ELF-1 (cell line): ENCODE data around the gene EIPR1.

ENCODE experiments used
- DNase-seq: peaks from one replicate; pipeline ENCODE4 v3.0.0-alpha.2; 2016; ENCODE audit warnings: low read depth, low spot score

EIPR1 gene

DNA sequence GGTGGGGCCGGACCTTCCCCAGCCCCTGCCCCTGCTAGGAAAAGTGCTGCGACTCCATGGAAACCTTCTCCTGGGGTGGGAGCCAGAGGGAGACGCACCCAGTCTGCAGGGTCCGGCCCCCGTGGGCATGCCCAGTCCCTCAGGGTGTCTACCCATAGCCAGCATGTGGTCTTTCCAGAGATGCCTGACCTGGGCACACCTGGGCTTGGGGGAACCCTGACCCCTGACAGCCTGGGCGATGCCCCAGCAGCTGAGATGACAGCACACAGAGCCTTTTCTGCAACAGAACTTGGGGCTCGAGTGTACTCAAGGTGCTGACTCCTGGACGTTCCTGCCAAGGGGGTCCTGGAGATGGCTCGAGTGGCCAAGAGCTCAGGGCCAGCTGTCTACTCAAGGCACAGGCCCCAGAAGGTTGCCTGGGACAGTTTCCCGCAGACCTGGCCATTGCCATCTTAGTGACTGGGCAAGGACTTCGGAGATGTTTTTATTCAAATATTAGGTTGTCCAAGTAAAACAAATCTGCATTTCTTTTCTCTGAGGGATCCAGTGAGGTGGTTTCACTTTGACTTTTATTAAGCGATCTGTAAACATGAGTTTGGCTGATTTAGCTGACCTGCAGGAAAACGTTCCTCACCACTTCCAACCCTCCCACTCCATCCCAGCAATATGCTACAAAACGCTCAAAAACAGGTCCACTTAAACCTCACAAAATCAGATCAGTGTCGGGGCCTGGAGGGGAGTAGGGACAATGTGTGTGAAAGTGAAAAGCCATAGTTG is 228.0 kb downstream of the EIPR1 start:
- no peak for DNase-seq

DNA sequence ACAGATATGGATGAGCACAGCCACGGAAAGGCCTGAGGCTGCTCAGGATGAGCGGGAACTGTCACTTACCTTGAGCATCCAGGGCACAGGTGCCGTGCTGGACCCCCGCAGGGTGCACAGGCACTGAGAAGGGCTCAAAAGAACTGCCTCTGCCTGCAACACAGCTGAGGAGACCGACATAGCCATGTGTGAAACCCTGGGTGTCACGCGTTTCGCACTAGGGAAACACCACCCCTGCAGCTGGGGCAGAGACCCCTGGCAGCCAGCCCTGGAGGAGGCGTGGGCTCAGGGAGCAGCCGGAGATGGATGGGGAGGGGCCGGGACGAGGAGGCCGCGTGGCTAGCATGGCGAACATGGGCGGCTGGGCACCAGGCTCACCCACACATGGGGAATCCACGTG is 228.9 kb downstream of the EIPR1 start:
- no peak for DNase-seq

DNA sequence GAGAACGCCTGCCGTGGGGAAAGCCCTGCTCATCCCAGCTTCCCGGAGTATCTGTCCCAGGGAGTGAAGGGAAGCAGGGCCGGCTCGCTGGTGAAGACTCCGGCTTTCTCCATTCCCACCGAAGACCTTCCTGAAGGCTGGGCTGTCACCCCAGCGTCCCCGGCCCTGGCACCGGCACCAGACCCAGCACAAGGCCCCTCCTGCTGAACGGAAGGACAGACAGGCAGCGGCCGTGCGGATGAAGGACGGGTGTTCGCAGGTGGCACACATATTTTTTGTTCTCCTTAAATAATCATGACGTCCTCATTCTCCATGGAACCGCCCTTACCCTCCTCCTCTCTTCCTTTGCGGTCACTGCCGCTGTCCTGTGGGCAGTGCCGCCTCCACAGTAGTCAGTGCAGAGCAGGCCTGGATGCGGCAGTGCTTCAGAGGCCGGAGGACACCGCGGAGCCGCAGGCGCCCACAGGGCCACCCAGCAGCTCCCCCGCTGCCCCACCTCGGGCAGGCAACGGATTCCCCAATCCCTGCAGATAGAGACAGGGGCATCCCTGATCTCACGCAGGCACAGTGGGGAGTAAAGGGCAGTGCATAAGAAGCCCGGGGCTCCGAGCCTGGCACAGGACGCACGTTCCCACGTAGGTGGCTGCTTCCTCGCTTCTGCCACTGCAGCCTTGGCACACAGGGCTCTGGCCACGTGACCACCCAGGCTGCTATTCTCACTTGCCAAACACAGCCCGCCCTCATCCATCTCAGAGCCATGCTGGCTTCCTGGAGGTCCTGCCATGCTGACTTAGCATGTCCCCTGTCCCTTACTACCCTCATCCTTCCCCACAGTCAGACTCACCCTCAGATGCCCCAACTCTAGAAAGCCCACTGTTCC is 229.7 kb downstream of the EIPR1 start:
- DNase-seq = no peak

DNA sequence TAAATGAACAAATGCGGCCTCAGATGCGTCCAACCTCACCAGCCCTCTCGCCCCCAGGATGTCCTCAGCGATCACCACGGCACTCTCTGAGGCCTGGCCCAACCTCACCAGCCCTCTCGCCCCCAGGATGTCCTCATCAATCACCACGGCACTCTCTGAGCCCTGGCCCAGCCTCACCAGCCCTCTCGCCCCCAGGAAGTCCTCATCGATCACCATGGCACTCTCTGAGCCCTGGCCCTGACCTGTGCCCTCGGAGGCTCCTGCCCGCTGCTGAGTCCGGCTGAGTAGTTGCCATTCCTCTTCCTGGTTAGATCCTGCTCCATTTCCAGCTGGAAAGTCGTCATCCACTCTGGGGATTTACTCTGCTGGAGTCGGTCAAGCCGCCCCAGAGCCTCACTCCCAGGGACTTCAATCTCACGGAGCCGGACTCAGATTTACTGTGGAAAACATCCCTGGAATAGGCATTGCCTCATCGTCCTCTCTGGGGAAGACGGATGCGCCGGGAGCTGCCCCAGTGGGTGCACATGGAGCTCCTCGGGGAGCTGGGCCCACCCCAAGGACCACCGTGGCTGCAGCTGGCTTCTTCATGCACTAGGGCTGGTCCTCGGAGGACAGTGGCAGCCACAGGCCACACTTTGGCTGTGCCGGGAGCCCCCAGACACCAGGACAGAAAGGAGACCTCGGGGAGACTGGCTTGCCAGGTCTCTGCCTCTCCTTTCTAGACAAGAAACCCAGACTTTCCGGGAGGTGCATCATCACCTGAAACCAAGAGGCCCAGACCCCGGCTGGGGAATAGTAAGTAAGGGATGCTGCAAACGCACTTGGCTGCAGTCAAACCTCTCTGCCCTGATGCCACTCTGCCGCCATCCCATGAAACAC is 230.6 kb downstream of the EIPR1 start:
- DNase-seq = peak; percentile 62

DNA sequence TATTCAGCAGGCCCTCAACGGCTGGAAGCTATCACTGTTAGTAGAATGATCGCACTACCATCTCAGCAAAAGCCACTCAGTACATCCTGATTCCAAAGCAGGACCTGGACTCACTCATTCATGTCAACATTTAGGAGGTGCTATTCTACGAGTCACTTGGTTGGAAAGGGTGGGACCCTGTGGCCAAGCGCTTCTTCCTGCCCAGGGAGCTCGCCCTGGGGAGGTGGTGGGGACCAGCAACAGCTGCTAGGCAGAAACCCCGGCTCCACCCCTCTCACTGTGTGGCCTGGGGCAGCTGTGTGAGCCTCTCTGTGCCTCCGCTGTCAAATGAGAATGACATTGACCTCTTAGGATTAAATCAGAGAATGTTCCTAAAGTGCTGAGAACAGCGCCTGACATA is 231.4 kb downstream of the EIPR1 start:
- no peak for DNase-seq

DNA sequence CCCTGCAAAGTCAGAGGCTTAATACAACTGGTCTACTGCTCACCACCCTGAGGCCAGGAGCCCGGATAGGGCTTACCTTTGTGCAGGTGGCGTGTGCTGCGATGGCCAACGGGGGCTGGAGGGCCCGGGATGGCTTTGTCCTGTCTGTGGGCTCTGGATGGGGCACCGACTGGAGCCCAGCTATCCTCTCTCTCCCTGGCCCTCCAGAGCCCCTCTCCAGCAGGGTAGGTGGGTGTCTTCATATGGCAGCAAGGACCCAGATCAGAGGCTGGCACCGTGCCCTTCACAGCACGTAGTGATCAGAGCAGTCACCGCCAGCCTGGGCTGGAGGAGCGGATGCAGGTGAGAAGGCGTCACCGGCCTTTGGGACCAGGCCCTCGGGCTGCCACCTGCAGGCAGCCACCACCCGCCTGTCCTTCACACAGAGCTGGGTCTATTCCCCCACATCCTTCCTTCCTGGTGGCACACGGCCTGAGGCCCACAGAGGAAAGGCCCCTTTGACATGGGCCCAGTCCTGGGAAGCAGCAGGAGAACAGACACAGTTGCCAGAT is 232.1 kb downstream of the EIPR1 start:
- DNase-seq = no peak

DNA sequence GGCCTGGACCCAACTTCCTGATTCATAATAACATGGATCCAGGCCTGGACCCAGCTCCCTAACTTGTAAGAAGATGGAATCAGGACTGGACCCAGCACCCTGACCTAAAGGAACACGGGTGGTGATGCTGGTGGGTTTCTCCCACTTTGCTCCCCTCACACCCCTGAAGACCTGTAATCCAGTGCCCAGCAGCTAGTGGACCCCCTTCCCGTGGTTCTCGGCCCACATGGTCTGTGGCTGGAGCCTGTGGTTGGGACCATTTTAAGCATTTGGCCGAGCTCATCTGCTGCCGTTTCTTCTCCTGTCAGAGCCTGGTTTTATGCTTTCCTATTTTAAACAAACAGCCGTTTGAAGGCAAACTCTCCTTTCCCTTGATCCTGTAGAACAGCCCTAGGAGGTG is 232.8 kb downstream of the EIPR1 start:
- DNase-seq = no peak

DNA sequence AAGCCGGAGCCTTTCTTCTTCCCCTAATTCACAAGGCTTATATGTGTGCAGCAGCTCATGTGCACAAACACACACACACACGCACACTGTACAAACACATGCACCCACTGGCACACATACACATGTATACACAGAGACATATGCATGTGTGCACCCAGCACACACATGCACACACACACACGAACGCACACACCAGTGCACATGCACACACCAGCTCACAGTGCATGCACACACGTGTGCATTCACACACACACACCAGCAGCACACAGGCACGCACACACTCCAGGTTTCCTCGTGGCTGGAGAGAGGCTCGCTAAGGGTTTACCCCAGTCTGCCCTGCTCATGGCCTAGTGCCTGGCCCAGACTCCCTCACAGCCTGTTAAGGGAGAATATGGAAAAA is 234.0 kb downstream of the EIPR1 start:
- DNase-seq = no peak

DNA sequence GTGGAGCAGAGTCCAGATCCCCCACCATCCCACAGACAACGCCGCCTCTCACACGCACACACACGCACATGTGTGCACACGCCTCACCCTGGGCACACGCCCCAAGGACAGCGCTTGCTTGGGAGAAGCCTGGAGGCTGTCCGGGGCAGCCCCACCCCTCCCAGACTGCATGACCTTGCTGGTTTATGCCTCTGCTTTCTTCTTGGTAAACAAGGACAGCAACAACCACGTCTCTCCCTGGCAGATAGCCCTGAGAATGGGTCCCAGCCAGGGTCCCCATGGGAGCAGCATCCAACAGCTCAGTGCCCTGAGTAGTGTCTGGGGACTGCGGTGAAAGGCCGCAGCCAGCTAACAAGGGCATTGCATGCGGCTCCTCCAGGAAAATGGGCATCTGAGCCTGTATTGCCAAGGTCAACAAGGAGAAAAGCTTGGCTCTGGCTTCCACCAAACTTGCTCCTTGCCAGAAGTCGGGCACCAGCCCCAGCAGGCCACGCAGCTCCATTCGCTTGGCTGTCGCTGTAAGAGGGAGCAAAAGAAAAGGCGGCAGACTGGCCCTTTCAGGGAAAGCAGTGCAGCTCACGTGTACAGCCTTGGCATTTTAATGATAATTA is 234.6 kb downstream of the EIPR1 start:
- DNase-seq = no peak

DNA sequence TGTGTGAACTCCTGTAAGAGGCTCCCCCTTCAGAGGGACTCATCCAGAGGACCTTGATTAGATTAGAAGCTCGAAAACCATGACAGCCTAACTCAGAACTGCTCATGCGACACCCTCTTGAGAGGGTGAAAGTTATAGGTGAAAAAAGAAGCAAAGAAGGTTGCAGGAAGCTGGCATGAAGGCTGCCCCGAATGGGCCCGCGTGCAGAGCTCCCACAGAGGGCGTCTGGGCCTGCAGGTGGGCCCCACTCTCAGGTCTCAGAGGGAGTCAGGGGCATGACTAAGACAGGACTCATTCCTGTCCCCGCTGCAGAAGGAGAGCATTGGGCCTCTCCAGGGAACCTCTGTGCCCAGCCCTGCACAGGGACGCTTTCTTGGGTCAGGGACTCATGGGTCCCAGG is 235.4 kb downstream of the EIPR1 start:
- DNase-seq = no peak

DNA sequence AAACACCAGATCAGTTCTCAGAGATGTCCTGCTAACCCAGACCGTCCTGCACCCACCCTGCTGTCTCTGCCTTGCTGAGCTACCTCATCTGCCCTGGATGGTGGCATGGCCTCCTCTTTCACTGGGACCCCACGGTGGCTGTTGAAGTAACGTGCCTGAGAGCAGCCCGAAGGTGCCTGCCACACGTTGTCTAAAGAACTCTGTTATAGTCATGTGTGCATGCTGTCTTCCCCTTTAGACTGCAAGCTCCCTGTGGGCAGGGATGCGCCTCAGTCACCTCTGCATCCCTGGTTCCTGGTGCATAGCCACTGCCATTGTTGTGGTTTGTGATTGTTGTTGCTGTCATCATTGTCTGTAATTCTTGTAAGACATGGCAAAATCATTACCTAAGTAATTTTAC is 235.9 kb downstream of the EIPR1 start:
- no peak for DNase-seq

DNA sequence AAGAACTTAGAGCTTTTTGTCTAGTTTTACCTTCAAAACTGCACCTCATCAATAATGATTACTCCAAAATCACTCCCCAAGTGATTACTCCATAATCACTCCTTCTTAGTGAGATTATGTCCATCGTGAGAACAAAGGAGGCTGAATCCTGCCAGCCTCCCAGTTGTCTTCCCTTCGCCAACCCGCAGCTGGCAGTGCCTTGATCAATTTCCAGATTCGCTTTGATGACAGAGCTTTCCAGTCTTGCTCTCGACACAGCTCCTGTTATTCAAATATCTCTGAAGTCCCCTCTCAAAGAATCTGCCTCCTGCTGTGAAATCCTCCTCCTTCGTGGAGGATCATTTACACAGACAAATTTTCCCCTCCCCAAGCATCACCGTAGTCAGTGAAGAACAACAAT is 237.7 kb downstream of the EIPR1 start:
- no peak for DNase-seq
